Measurements from ENCODE around the gene BTBD16.

- TF ChIP-seq POLR2A (IDR thresholded peaks at IDR 0.05) (no peak), CTCF (IDR thresholded peaks at IDR 0.05) (no peak)
Observed at GRCh38 chr10:122373721-122374120, 102.6 kb downstream of the BTBD16 start.
